ENCODE data around the gene STC2.

- TF ChIP-seq CTCF (IDR thresholded peaks at IDR 0.05) (no peak), EP300 (IDR thresholded peaks at IDR 0.05) (no peak)
Measured at GRCh38 chr5:173297813-173298212, 30.4 kb downstream of the STC2 start.
